GM19193 (cell line): ENCODE data around the gene BTBD19.

Experiments
- POLR2A ChIP-seq: IDR thresholded peaks from 4 replicates; pipeline ENCODE4 v1.6.1; 2011; ENCODE audit not compliant: insufficient read depth, insufficient read length; ENCODE audit errors: extremely low read depth

BTBD19 gene

GRCh38 chr1:44857446-44857845, 49.1 kb downstream of the BTBD19 start:
- TF ChIP-seq POLR2A, result no peak

- no peak for TF ChIP-seq POLR2A
Measured at GRCh38 chr1:44860331-44860730, 52.0 kb downstream of the BTBD19 start.

GRCh38 chr1:44860891-44861425, 52.6 kb downstream of the BTBD19 start:
- TF ChIP-seq POLR2A, result no peak

- TF ChIP-seq POLR2A, result no peak
Measured at GRCh38 chr1:44862829-44863401, 54.6 kb downstream of the BTBD19 start.
